Left ventricle myocardium superior (tissue), 1 donor: ENCODE measurements around the gene C4orf36. TPM values are rescaled to one million over a fixed set of nuclear protein-coding genes. Genes with fewer than 3 reads are reported as not detected.

Source experiments
- ATAC-seq: fragments of 200-7000 bp; cut with Tn5 transposase; one replicate; pipeline ENCODE4 v1.9.1; 2020; ENCODE audit warnings: mild to moderate bottlenecking, moderate library complexity
- DNase-seq: peaks from one replicate; pipeline ENCODE4 v3.0.0-alpha.2; 2020
- intact Hi-C: fragments of 100-400 bp; cut with micrococcal nuclease; formaldehyde crosslinking; loops from one replicate; pipeline ENCODE4 v1.11.0; 2022
- total RNA-seq: library from RNA; stranded (reverse); fragmentation: NEBNext Ultra II Directional; extraction: Animal tissue kit (Norgen Biotek cat#: 25700); gene quantifications from one replicate; pipeline ENCODE4 v1.2.1, GENCODE V29; 2021
- donor health status: DM: no; HTN: yes; CAD: no; lungs with severe emphysema.

The C4orf36 gene
- total RNA-seq, 1 donor from 2014 or later, result 1.1 TPM

- no peak for ATAC-seq
Observed at GRCh38 chr4:86918539-86919072, 26.4 kb upstream of the C4orf36 start.

GRCh38 chr4:86917212-86918039 is 25.2 kb upstream of the C4orf36 start:
- DNase-seq (no peak), ATAC-seq (no peak)
- intact Hi-C loops, result no loop called here

More at GRCh38 chr4:86918539-86919072, 26.4 kb upstream of the C4orf36 start:
- intact Hi-C loops, result no loop called here
- DNase-seq, result no peak

- no peak for ATAC-seq
- intact Hi-C loops, result no loop called here
- DNase-seq, result no peak
Observed at GRCh38 chr4:86916392-86916791, 24.2 kb upstream of the C4orf36 start.

GRCh38 chr4:86910820-86911684 is 18.8 kb upstream of the C4orf36 start:
- intact Hi-C loops, result no loop called here
- ATAC-seq, result no peak

GRCh38 chr4:86910369-86910768 is 18.1 kb upstream of the C4orf36 start:
- ATAC-seq, result no peak
- DNase-seq, result no peak
- intact Hi-C loops, result no loop called here

More at GRCh38 chr4:86910820-86911684, 18.8 kb upstream of the C4orf36 start:
- no peak for DNase-seq

- intact Hi-C loops, result no loop called here
- no peak for DNase-seq
- ATAC-seq, result peak; percentile 29
Observed at GRCh38 chr4:86909546-86910295, 17.5 kb upstream of the C4orf36 start.

- peak; percentile 16 for ATAC-seq
- no peak for DNase-seq
- intact Hi-C loops, result no loop called here
Observed at GRCh38 chr4:86908251-86908657, 16.0 kb upstream of the C4orf36 start.

- intact Hi-C loops, result no loop called here
- DNase-seq (no peak), ATAC-seq (no peak)
Observed at GRCh38 chr4:86901864-86902263, 9.6 kb upstream of the C4orf36 start.

GRCh38 chr4:86898562-86898961 is 6.3 kb upstream of the C4orf36 start:
- ATAC-seq (no peak), DNase-seq (no peak)
- intact Hi-C loops, result no loop called here

GRCh38 chr4:86896596-86896995 is 4.4 kb upstream of the C4orf36 start:
- intact Hi-C loops, result no loop called here
- ATAC-seq (no peak), DNase-seq (no peak)

GRCh38 chr4:86895692-86896488 is 3.7 kb upstream of the C4orf36 start:
- no peak for DNase-seq
- ATAC-seq, result peak; percentile 40
- intact Hi-C loops, result loop anchor here (2.0 kb wide), 1 partner anchor 397 kb away; no protein-coding TSS in a partner anchor

- intact Hi-C loops, result loop anchor here (2.0 kb wide), 1 partner anchor 396 kb away; no protein-coding TSS in a partner anchor
- ATAC-seq (no peak), DNase-seq (no peak)
Observed at GRCh38 chr4:86894455-86894854, 2.2 kb upstream of the C4orf36 start.

GRCh38 chr4:86893136-86893535 is 914 bp upstream of the C4orf36 start:
- intact Hi-C loops, result no loop called here

GRCh38 chr4:86892636-86892960 is 376 bp upstream of the C4orf36 start:
- no peak for ATAC-seq
- no peak for DNase-seq
- intact Hi-C loops, result no loop called here

More at GRCh38 chr4:86893136-86893535, 914 bp upstream of the C4orf36 start:
- no peak for DNase-seq
- ATAC-seq, result no peak

- no peak for ATAC-seq
- intact Hi-C loops, result no loop called here
- no peak for DNase-seq
Observed at GRCh38 chr4:86890790-86891189, 1.4 kb downstream of the C4orf36 start.

GRCh38 chr4:86879641-86880040 is 12.6 kb downstream of the C4orf36 start:
- intact Hi-C loops, result no loop called here
- DNase-seq, result no peak
- ATAC-seq, result no peak

- DNase-seq (no peak), ATAC-seq (no peak)
- intact Hi-C loops, result no loop called here
Observed at GRCh38 chr4:86878640-86879039, 13.6 kb downstream of the C4orf36 start.

- intact Hi-C loops, result no loop called here
- ATAC-seq (no peak), DNase-seq (no peak)
Observed at GRCh38 chr4:86876894-86877685, 15.1 kb downstream of the C4orf36 start.
